ENCODE data around the gene CTXN2.

DNA sequence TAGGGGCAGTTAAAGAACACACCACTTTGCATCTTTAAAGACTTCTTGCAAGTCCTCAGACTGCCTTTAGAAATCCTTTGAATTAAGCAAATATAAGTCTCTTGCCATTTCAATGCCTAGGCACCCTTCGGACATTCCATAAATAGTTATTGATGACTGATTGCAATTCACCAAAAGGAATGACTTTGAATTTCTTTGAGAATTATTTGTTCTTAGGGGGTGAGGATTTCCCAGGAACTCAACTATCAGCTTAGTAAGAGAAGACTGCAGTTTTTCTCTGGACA is 12.9 kb upstream of the CTXN2 start:
- TF ChIP-seq, protein P1, sequence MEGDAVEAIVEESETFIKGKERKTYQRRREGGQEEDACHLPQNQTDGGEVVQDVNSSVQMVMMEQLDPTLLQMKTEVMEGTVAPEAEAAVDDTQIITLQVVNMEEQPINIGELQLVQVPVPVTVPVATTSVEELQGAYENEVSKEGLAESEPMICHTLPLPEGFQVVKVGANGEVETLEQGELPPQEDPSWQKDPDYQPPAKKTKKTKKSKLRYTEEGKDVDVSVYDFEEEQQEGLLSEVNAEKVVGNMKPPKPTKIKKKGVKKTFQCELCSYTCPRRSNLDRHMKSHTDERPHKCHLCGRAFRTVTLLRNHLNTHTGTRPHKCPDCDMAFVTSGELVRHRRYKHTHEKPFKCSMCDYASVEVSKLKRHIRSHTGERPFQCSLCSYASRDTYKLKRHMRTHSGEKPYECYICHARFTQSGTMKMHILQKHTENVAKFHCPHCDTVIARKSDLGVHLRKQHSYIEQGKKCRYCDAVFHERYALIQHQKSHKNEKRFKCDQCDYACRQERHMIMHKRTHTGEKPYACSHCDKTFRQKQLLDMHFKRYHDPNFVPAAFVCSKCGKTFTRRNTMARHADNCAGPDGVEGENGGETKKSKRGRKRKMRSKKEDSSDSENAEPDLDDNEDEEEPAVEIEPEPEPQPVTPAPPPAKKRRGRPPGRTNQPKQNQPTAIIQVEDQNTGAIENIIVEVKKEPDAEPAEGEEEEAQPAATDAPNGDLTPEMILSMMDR (IDR thresholded peaks at IDR 0.05): no peak
- TF ChIP-seq EP300 (IDR thresholded peaks at IDR 0.05): no peak
